22Rv1 (cell line): Measurements from ENCODE around the gene UBALD1.

ENCODE experiments used
- ZFX ChIP-seq: fragments of 450-650 bp; IDR thresholded peaks from 2 replicates; pipeline ENCODE4 v1.6.1; 2017; ENCODE audit warnings: antibody characterized with exemption, borderline replicate concordance
- TF ChIP-seq, protein P1 (sequence below): fragments of 450-650 bp; IDR thresholded peaks from 2 replicates; pipeline ENCODE4 v1.5.1; 2017; ENCODE audit warnings: mild to moderate bottlenecking

DNA sequence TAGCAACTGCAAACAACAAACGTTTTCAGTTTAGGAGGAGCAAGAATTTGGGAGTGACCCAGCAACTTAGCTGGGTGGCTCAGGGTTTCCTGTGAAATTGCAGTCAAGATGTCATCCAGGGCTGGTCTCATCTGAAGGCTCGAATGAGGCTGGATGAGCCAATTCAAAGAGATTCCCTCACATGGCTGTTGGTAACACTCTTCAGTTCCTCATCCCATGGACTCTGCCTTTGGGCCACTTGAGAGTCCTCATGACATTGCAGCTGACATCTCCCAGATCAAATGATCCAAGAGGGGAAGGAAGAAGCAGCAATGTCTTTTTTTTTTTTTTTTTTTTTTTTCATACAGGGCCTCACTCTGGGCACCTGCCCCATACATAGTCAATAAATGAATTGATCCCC is 26.3 kb downstream of the UBALD1 start:
- no peak for TF ChIP-seq ZFX
- TF ChIP-seq, protein P1, sequence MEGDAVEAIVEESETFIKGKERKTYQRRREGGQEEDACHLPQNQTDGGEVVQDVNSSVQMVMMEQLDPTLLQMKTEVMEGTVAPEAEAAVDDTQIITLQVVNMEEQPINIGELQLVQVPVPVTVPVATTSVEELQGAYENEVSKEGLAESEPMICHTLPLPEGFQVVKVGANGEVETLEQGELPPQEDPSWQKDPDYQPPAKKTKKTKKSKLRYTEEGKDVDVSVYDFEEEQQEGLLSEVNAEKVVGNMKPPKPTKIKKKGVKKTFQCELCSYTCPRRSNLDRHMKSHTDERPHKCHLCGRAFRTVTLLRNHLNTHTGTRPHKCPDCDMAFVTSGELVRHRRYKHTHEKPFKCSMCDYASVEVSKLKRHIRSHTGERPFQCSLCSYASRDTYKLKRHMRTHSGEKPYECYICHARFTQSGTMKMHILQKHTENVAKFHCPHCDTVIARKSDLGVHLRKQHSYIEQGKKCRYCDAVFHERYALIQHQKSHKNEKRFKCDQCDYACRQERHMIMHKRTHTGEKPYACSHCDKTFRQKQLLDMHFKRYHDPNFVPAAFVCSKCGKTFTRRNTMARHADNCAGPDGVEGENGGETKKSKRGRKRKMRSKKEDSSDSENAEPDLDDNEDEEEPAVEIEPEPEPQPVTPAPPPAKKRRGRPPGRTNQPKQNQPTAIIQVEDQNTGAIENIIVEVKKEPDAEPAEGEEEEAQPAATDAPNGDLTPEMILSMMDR, result no peak
